Measurements from ENCODE around the gene DENND2D. TPM values are rescaled to one million over a fixed set of nuclear protein-coding genes. Genes with fewer than 3 reads are reported as not detected.

The DENND2D gene
- total and polyA plus RNA-seq, 9 of the 15 experiments (the other 6 are each of a cell fraction or from before 2014, with no cell fraction given): 0.08 to 0.44 (median 0.13) TPM; not detected in 6

- ChIA-PET POLR2A (no interaction called here), CTCF (ENCODE audit: low intra/inter-chr PET ratio) (no interaction called here)
- intact Hi-C loops (cut with micrococcal nuclease): no loop called here
Measured at GRCh38 chr1:111175349-111175748, 25.1 kb downstream of the DENND2D start.

GRCh38 chr1:111174070-111174469 is 26.4 kb downstream of the DENND2D start:
- Histone ChIP-seq H2AFZ (ENCODE audit: low read depth, low read length) (no peak overlapping the region), H3K9me3 (replicated peaks; ENCODE audit: control insufficient read depth, insufficient read depth, low read depth, low read length) (no peaks in the 10 kb centered on the region), H3K27ac (ENCODE audit: extremely low read depth, low read depth, low read length) (no peak overlapping the region), H3K9ac (ENCODE audit: insufficient read depth in 1 of 2, low read depth in 2 of 2, low read length in 2 of 2) (no peak overlapping the region), H3K4me2 (ENCODE audit: insufficient read depth, low read length) (no peak overlapping the region), H3K36me3 (ENCODE audit: control insufficient read depth, insufficient read depth, low read length) (peaks cover 74% of the 10 kb centered on the region), H3K79me2 (ENCODE audit: control insufficient read depth, insufficient read depth, low read length) (no peaks in the 10 kb centered on the region), H3K4me1 (replicated peaks in 1 of 2; ENCODE audit: control insufficient read depth in 2 of 2, insufficient read depth in 2 of 2, low read length in 2 of 2) (peaks cover 0 to 9% of the 10 kb centered on the region in 2 experiments; a peak in 2 of 5 replicates), H3K9me1 (ENCODE audit: control insufficient read depth, insufficient read depth, low read length) (no peaks in the 10 kb centered on the region), H3K4me3 (no peak overlapping the region), H4K20me1 (replicated peaks; ENCODE audit: control insufficient read depth, insufficient read depth, low read length) (no peaks in the 10 kb centered on the region), H3K27me3 (ENCODE audit: control insufficient read depth in 2 of 2, insufficient read depth in 2 of 2, low read length in 2 of 2) (no peaks in the 10 kb centered on the region)
- FAIRE-seq (no peak), DNase-seq (ENCODE audit: extremely low read depth in 1 of 4, low spot score in 3 of 4) (no peak), ATAC-seq (no peak)
- BruUV-seq (replicated peaks): no TSS peak
- in situ Hi-C loops (cut with MboI): no loop called here
- ChIA-PET POLR2A (interaction anchor here (1.5 to 2.1 kb wide), 3 partner anchors 9 to 14 kb away, joined by 4 to 6 read pairs (median 5); no protein-coding TSS in a partner anchor), CTCF (ENCODE audit: low intra/inter-chr PET ratio) (no interaction called here)
- TF ChIP-seq U2AF2 (optimal IDR thresholded peaks at IDR 0.05; ENCODE audit: low read depth, low read length) (no peak), ZNF668 (CRISPR knock-in tag; IDR thresholded peaks at IDR 0.05) (no peak), BRD4 (IDR thresholded peaks at IDR 0.05) (no peak), ARID1B (IDR thresholded peaks at IDR 0.05) (no peak), ZNF146 (CRISPR knock-in tag; IDR thresholded peaks at IDR 0.05; ENCODE audit: unreplicated experiment) (no peak), ZNF764 (CRISPR knock-in tag; IDR thresholded peaks at IDR 0.05; ENCODE audit: low read depth) (no peak), MCM5 (IDR thresholded peaks at IDR 0.05; ENCODE audit: low read depth) (no peak), MTF1 (CRISPR knock-in tag; IDR thresholded peaks at IDR 0.05; ENCODE audit: borderline replicate concordance) (no peak), TFAM (CRISPR knock-in tag; conservative IDR thresholded peaks at IDR 0.05) (no peak), GABPB2 (CRISPR knock-in tag; conservative IDR thresholded peaks at IDR 0.05) (no peak), SMAD4 (CRISPR knock-in tag; conservative IDR thresholded peaks at IDR 0.05) (no peak), ZNF507 (tag; conservative IDR thresholded peaks at IDR 0.05) (no peak)
- TF ChIP-seq, protein P1, sequence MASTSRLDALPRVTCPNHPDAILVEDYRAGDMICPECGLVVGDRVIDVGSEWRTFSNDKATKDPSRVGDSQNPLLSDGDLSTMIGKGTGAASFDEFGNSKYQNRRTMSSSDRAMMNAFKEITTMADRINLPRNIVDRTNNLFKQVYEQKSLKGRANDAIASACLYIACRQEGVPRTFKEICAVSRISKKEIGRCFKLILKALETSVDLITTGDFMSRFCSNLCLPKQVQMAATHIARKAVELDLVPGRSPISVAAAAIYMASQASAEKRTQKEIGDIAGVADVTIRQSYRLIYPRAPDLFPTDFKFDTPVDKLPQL (IDR thresholded peaks at IDR 0.05; ENCODE audit: extremely low read depth, insufficient read length): no peak
- intact Hi-C loops (cut with micrococcal nuclease): no loop called here

More at GRCh38 chr1:111175349-111175748, 25.1 kb downstream of the DENND2D start:
- 91% methylated on average over 3 of the region's 3 CpGs for WGBS (ENCODE audit: insufficient coverage, low coverage, missing lambda C conversion rate)
- no peak for ATAC-seq
- Histone ChIP-seq H3K9ac (ENCODE audit: insufficient read depth in 1 of 2, low read depth in 2 of 2, low read length in 2 of 2) (no peak overlapping the region), H3K27me3 (ENCODE audit: control insufficient read depth in 2 of 2, insufficient read depth in 2 of 2, low read length in 2 of 2) (no peaks in the 10 kb centered on the region), H3K9me1 (ENCODE audit: control insufficient read depth, insufficient read depth, low read length) (no peaks in the 10 kb centered on the region), H3K79me2 (ENCODE audit: control insufficient read depth, insufficient read depth, low read length) (no peaks in the 10 kb centered on the region), H3K9me3 (replicated peaks; ENCODE audit: control insufficient read depth, insufficient read depth, low read depth, low read length) (no peaks in the 10 kb centered on the region), H3K4me1 (replicated peaks in 1 of 2; ENCODE audit: control insufficient read depth in 2 of 2, insufficient read depth in 2 of 2, low read length in 2 of 2) (peaks cover 0 to 9% of the 10 kb centered on the region in 2 experiments; a peak in 2 of 5 replicates), H3K4me2 (ENCODE audit: insufficient read depth, low read length) (no peak overlapping the region), H3K27ac (ENCODE audit: extremely low read depth, low read depth, low read length) (no peak overlapping the region), H3K36me3 (ENCODE audit: control insufficient read depth, insufficient read depth, low read length) (peaks cover 73% of the 10 kb centered on the region), H4K20me1 (replicated peaks; ENCODE audit: control insufficient read depth, insufficient read depth, low read length) (no peaks in the 10 kb centered on the region), H3K4me3 (no peak overlapping the region), H2AFZ (ENCODE audit: low read depth, low read length) (no peak overlapping the region)
- FAIRE-seq: no peak
- TF ChIP-seq CEBPG (CRISPR knock-in tag; IDR thresholded peaks at IDR 0.05) (no peak), CEBPG (tag; conservative IDR thresholded peaks at IDR 0.05 in 1 of 2, IDR thresholded peaks at IDR 0.05 in 1 of 2) (peak; percentile 55 to 84; a peak in 3 of 4 replicates), CEBPB (tag; IDR thresholded peaks at IDR 0.05) (peak; percentile 86), SMAD1 (IDR thresholded peaks at IDR 0.05; ENCODE audit: low read depth, low read length, partially characterized antibody) (no peak)
- no peak for DNase-seq (ENCODE audit: extremely low read depth in 1 of 4, low spot score in 3 of 4)
- BruUV-seq (replicated peaks): no TSS peak
- in situ Hi-C loops (cut with MboI): no loop called here

Data from K562 (cell line).